Stimulated activated CD8-positive, alpha-beta memory T cell treated with anti-CD3 and anti-CD28 coated beads, Interleukin-15, amount 100 ng/mL, for 24 hours (primary cell): Measurements from ENCODE around the gene ASB18.

Experiments
- DNase-seq: peaks from one replicate; pipeline ENCODE4 v3.0.0-alpha.2; 2020; ENCODE audit warnings: low read depth

Gene ASB18

DNA sequence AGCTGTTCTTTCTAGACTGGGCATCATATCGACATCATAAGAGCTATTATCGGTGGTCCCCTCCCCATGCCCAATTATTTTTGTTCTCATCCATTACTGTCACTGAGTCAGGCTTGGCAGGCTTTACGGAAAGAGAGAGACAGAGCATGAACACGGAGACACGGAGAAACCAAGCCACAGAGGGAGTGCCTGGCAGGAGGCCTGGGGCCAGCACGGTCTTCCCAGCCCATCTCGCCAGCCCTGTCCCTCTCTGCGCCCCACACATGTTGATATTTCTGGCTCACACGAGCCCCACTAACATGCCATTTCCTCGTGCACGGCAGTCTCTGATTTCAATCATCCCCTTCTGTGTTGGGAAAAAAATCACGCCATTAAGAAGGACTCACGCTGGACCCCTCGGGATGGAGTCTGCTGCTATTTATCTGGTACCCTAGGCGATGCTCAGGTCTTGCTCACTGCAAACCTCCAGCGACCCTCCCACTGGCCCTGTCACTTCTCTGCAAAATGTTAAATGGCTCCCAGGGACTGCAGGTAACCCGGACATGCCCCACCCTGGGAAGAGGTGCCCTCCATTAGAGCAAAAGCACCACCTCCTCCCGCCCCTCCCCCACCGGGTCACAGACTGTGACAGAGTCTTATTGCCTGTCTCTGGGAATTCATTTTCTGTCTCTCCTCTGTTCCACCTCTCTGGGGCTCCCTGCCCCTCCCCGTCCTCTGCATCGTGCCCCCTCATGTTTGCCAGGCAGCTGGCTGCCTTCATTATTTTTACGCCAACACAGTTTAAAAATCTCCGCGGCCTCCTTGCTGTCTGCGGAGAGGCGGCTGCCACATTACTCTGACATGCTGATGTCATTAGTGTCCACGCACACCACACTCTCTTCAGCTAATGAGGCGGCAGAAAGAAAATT is 55.9 kb downstream of the ASB18 start:
- no peak for DNase-seq

DNA sequence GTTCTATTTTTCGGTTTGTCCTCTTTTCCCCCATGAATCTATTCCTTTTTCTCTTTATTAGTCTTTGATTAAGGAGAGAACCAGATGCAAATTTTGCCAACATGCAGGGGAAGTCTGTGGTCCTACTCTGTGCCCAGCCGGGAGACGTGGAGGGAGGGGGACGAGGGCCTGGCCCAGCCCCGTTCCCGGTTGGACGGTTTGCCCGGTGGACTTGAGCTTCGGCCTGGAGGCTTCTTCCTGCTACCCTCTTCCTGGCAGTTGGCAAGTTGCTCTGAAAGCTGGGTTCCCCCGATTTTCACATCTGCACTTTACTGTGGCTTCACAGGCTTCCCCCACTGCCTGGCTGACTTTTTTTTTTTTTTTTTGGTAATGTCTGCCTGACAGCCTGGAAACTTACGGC is 56.7 kb downstream of the ASB18 start:
- DNase-seq, result no peak

DNA sequence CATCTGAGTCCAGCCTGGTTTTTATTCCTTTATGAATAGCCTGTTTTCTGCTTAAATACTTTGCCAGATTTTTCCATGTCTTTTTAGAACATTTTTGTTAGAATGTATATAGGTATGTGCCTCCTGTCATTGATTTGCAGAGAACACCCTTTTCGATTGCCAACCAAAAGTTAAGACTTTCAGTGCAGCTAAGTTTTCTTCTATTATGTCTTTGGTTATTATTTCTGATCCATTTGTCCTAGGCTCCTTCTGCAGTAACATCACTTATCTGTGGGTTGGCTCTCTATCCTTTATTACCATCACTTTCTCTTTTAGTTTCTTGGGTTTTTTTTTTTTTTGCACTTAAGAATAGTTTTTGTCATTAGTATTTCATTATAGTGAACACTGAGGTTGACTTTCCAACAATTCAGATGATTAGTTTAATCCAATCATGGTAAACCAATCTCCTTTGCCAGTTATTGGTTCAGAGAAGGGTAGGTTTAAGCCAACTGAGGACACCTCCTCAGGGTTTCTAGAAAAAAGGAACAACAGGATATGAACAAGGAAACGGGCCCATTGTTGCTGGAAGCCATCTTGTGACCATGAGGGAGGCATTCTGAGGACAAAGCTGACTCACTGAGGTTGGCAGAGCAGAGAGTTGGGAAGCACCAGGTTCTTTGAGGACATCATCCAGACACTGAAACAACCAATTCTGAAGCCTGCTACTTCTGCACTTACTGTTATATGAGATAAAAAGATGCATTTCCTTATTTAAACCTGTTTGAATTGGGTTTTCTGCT is 58.1 kb downstream of the ASB18 start:
- no peak for DNase-seq

GRCh38 chr2:236204953-236205352 is 59.3 kb downstream of the ASB18 start:
- no peak for DNase-seq

DNA sequence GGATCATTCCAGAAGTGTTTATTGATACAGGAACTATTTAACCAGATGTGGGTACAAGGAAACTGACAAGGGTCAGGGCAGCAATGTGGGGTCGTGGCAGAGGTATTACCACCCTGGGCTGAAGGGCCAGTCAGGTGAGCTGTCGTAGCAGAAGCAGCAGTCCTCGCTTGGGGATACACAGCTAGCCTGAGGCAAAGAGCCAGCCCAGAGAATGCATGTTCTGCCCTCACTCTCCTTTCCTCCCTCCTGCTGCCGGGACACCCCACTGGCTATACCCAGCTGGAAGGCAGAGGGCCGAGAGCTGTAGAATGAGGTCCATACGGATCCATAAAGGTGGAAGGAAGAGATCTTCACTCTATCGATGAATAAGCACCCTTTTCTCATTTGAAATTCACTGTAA is 63.8 kb downstream of the ASB18 start:
- DNase-seq, result no peak

GRCh38 chr2:236196366-236196765 is 67.8 kb downstream of the ASB18 start:
- DNase-seq, result no peak

- DNase-seq, result no peak
These were observed 68.5 kb downstream of the ASB18 start for GRCh38 chr2:236195726-236196125.

GRCh38 chr2:236194786-236195185 is 69.4 kb downstream of the ASB18 start:
- no peak for DNase-seq

DNA sequence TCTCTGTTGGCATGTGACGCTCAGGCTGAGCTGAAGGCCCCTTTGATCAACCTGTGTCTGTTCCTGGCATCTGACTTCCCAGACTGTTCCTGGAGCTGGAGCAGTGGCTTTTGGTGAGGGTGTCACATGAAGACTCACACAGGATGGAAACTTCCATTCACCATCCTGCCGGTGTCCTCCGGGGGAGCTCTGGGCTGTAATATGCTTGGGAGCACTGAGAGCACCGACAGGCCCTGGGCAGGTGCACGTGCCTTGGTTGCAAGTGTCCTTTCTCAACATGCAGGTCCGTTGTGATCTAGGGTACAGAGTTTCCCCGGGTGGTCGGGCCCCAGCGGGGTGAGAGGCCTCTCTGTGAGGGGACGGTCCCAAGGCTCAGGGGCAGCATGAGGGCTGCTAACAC is 71.2 kb downstream of the ASB18 start:
- DNase-seq, result no peak

DNA sequence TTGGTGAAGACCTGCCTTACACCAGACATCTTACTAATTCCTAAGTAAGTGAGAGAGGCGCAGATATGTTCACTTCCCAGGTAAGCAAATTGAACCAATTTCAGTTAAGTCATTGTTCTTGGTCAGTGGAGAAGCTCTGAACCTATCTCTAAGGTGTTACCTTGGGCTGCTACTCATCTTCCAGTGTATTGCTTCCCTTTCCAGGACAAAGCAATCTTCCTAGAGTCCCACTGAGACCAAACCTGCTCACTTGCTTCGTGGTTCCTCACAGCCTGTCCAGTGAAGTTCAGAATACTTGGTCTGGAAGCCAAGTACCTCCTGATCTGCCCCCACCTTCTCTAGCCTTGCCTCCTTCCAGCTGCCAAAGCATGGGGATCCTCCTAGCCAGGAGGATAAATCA is 73.5 kb downstream of the ASB18 start:
- DNase-seq, result no peak

GRCh38 chr2:236184701-236185100 is 79.5 kb downstream of the ASB18 start:
- DNase-seq, result no peak

DNA sequence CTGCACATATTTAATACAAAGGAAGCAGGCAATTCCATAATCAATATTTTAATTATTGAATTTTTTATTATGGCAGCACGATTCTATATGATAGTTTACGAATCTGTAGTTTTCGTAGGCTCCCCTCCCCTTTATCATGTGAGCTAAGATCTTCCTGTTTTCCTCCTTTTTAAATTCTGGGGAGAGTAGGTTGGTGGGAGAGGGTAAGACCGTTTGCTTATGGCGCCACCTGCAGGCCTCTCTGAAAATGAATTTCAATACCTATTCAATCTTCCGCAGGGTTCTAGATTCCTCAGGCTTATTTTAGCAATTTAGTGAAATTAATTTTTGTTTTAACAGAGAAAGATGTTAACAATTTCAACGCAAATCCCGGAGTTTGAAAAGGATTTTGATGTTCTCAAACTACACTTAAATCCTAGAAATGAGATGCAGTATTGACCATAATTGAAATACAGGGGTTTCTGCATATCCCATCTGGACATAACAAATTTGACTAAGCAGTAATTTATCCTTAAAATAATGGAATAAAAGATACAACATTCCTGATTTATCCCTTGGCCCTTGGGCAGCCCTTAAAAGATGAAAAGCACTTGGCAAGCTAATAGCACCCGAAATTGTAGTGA is 83.3 kb downstream of the ASB18 start:
- no peak for DNase-seq

- no peak for DNase-seq
These were observed 84.0 kb downstream of the ASB18 start for GRCh38 chr2:236180076-236180816.

DNA sequence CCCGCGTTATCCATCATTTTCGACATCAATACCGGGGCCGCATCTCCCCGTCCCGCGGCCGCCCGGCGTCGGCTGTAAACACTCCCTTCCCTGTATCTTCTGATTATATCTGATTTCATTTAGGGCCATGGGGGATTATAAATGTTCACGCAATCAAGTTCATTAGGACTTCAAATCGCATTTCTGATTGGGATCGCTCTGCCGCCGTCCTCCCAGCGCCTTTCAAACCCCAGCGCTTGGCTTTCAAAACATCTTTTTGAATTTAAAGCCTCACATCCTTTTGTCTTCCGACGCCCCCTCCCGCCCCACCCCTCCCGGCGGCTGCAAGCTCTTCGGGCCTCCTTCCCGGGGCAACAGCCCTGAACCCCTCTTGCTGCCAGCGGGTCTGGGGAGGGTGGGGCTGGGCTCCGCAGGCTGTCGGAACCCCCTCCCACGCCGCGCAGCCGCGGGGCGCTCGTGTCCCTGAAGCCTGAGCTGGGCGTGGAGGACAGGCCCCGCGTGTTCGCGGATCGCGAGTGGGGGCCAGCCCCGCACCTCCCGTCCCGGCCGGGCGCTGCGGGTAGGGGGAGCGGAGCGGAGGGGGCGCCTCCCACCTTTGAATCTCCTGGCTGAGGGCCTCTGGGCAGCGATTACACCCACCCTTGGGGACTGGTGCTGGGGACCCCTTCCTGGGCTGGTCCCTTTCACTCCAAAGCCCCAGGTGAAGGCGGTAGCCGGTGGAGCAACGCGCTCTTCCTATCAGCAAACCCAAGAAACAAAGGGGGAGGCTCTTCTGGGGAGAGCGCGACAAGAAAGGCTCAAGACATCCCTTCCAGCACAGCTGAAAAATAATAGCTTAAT is 84.8 kb downstream of the ASB18 start:
- no peak for DNase-seq

DNA sequence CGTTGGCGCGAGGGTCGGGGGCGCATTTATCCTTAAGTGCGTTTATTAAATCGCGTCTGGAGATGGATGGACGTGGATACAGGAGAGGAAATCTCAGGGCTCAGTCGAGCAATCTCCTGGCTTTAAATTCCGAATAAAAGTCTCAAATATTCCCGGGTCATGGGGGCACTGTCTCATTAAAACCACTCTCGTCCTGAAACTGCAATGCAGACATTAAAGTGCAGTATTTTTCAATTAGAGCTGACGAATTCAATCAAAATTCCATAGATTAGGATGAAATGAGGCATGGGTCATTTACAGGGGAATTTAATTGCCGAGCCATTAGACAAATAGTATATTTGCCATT is 85.3 kb downstream of the ASB18 start:
- DNase-seq, result no peak

DNA sequence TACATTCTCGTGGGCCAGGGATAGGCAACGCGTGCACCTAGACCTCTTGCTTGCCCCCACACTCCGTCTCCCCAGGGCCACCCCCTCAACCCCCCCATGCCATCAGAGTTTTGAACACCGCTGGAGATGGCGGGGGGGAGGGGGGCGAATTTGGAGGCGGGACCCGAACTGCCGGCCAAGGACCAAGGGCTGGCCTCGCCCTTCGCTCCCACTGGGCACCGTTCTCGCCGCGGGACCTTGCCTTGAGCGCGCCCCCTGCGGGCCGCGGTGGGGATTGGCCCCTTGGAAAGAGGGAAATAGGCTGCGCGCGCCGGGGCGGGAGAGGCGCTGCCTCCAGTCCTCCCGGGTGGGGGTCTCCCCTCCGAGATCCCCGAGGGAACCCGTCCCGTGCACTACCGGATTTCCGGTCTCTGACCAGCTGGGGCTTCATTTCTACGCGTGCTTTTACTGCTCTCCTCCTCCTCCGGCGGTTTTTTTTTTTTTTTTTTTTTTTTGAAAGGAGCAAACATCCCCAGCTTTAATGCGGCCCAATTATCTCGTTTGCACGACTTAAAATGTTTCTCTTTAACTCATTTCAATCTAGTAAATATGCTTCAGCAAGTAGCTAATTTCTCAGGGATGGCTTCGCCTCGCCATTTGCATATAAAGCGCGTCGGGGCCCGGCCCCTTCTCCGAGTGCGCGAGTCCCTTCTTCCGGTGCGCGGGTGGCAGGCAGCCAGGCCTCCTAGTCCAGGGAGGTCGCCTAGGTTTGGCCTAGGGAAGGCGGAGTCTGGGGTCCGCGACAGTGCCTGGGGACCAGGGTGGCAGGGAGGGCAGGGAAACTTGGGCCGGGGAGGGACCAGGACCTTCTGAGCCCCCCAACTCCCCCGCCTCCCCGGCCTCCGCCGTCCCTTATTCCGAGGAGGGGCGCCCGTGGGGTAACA is 86.0 kb downstream of the ASB18 start:
- peak; percentile 21 for DNase-seq

- no peak for DNase-seq
These were observed 86.6 kb downstream of the ASB18 start for GRCh38 chr2:236177604-236177966.

DNA sequence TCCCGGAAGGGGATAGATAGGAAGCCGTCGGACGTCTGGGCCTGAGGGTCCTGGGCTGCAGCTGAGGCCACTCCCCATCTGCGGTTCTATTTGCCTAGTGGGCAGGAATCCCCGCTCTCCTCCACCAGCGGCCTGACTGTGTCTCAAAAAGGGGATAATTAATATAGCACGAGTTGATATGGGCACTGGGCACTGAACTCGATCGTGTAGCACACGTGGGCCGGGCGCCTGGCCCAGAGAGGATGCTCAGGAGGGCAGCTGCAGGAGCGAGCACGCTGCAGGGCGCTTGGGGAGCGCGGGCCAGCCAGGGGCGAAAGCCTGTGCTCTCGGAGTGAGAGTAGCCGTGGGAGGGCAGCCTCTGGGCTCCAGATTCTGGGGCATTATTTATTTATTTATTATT is 87.3 kb downstream of the ASB18 start:
- no peak for DNase-seq

DNA sequence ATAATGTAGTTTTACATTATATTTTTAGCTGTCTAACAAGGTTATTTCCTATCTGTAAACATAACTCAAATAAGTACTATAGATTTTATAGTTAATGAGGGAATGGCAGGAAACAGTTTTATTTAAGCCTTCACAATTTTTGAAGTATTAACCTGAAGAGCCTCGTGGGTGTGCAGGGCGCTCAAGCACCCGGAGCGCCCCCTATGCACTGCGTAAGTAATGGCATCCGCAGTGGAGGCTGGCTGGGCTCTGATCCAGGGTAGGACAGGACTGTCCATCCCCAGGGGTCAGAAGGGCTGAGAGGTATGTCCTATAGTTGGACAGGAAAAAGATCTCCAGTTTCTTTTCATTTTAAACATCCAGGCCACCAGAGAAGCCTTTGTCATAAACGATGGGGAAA is 87.8 kb downstream of the ASB18 start:
- no peak for DNase-seq

GRCh38 chr2:236175548-236176150 is 88.6 kb downstream of the ASB18 start:
- no peak for DNase-seq
